Testis (tissue), 3 donors: ENCODE results near the gene STK32A. TPM values are rescaled to one million over a fixed set of nuclear protein-coding genes. Genes with fewer than 3 reads are reported as not detected.
A peak's percentile ranks its signal among the peaks of the same experiment; 100 is the strongest.
"Not testable (repeated sequence)": the region's sequence is repeated elsewhere in the genome, so short reads cannot be mapped to it uniquely, and the experiment has no call there.

Source experiments
- DNase-seq: peaks from one replicate; pipeline ENCODE4 v3.0.0-alpha.2; 2019
- H3K27ac ChIP-seq, 2 donors: fragments of 200-600 bp; sonication (generic); one replicate each; pipeline ENCODE4 v1.5.1; 2019
- H3K27me3 ChIP-seq: fragments of 200-600 bp; sonication (generic); one replicate; pipeline ENCODE4 v1.5.1; 2019
- H3K36me3 ChIP-seq: fragments of 200-600 bp; sonication (generic); one replicate; pipeline ENCODE4 v1.5.1; 2017; ENCODE audit warnings: low read depth; ENCODE audit errors: missing control alignments
- H3K4me1 ChIP-seq: fragments of 200-600 bp; sonication (generic); one replicate; pipeline ENCODE4 v1.5.1; 2019
- H3K4me3 ChIP-seq, 2 donors: fragments of 200-600 bp; sonication (generic); one replicate each; pipeline ENCODE4 v1.5.1; 2017 to 2019
- H3K9me3 ChIP-seq: fragments of 200-600 bp; sonication (generic); one replicate; pipeline ENCODE4 v1.5.1; 2017
- CTCF ChIP-seq, 3 experiments: fragments of 450-650 bp in 2 of 3; fragments of 200-600 bp in 1 of 3; sonication (generic) in 1 of 3; IDR thresholded peaks; one replicate each; pipeline ENCODE4 v1.5.1; 2016 to 2019; ENCODE audit warnings: antibody characterized with exemption in 3 of 3, mild to moderate bottlenecking in 2 of 3, moderate library complexity in 1 of 3
- POLR2A ChIP-seq: fragments of 450-650 bp; IDR thresholded peaks from one replicate; pipeline ENCODE4 v1.6.1; 2017; ENCODE audit warnings: antibody characterized with exemption, mild to moderate bottlenecking, moderate library complexity
- WGBS, 2 donors: methylation state at CpG; one replicate each; pipeline ENCODE4 v1.1.5; 2018; 5-methylcytosine and 5-hydroxymethylcytosine counted together
- intact Hi-C: fragments of 100-400 bp; cut with DNase I; formaldehyde crosslinking; loops from one replicate; pipeline ENCODE4 v1.15.1; 2023; ENCODE audit warnings: low total_unique reads
- polyA plus RNA-seq: library from polyadenylated mRNA; stranded (reverse); fragments of 350-450 nt; fragmentation: Illumina TruSeq; extraction: RNeasy Lipid Tissue Mini Kit (QIAGEN cat#74804); gene quantifications from one replicate; pipeline ENCODE4 v1.2.3, GENCODE V29; 2014; ENCODE audit warnings: low read depth, low replicate concordance; ENCODE audit not compliant: insufficient read depth
- total RNA-seq, 2 donors: library from RNA; depleted of rRNA; stranded (reverse); fragments of >200 nt; gene quantifications; one replicate each; pipeline ENCODE4 v1.2.3, GENCODE V29; 2016

The STK32A gene
- total and polyA plus RNA-seq, 3 donors from 2014 or later = 3.9 to 7.9 (median 6.0) TPM

DNA sequence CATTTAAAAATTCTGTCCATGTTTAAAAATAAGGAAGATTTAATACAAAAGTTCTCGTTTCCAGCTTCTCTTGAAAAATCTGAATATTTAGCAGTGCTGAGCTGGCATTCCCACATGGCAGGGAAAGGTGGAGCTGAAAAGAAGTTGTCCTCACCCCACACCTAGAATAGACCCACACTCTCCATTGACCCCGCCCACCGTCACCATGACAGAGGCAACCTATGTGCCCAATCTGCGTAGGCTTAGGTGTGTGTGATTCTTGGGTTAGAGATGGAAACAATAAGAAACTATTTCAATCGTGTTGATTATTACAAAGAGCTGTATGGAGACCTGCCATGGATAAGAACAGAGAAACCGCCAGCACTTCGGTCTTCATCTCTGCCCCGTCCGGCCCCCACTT, 8.9 kb upstream of the STK32A start:
- Histone ChIP-seq H3K9me3 (no peaks in the 10 kb centered on the region), H3K4me3 (no peak overlapping the region), H3K36me3 (no peaks in the 10 kb centered on the region), H3K27me3 (no peaks in the 10 kb centered on the region), H3K4me1 (no peaks in the 10 kb centered on the region), H3K27ac (no peak overlapping the region)
- intact Hi-C loops = loop anchor here (5.0 to 10.0 kb wide), 2 partner anchors 169 to 346 kb away; no protein-coding TSS in a partner anchor
- no peak for TF ChIP-seq POLR2A
- no peak for TF ChIP-seq CTCF (IDR thresholded peaks at IDR 0.05)
- DNase-seq = no peak
- WGBS, 2 donors = 63 to 83% methylated on average over 9 of the region's 9 CpGs

DNA sequence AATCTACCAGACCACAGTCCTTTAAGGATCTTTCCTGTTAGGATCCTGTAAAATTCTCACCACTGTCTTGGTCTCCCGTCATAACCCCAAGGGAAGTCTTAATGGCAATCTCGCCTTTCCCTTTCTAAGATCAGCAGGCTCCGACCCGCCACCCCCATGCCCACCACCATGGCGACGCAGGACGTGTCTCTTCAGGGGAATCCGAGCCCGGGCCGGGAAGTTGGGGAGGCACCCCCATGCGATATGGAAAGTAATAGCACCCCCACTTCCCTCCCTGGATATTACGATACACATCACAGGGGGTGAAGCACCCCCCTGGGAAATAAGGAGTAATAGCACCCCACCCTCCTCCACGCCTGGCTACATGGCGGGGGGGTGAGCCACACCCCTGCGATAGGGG, 8.3 kb upstream of the STK32A start:
- H3K4me1 ChIP-seq = no peaks in the 10 kb centered on the region
- H3K9me3 ChIP-seq = no peaks in the 10 kb centered on the region
- intact Hi-C loops = loop anchor here (5.0 to 10.0 kb wide), 2 partner anchors 168 to 346 kb away; no protein-coding TSS in a partner anchor
- no peak overlapping the region for H3K27ac ChIP-seq
- DNase-seq = no peak
- peak overlapping the region in 1 of 2 donors; percentile 2 for H3K4me3 ChIP-seq
- WGBS, 2 donors = 68 to 72% methylated on average over 13 to 15 of the region's 15 CpGs
- no peaks in the 10 kb centered on the region for H3K27me3 ChIP-seq
- H3K36me3 ChIP-seq = no peaks in the 10 kb centered on the region
- TF ChIP-seq POLR2A (no peak), CTCF (IDR thresholded peaks at IDR 0.05) (no peak)

GRCh38 chr5:147234239-147234824, 494 bp upstream of the STK32A start:
- no peak for DNase-seq
- 0 to 2% methylated on average over 9 to 31 of the region's 32 CpGs for WGBS, 2 donors
- intact Hi-C loops = no loop called here
- Histone ChIP-seq H3K9me3 (no peaks in the 10 kb centered on the region), H3K4me3 (peak overlapping the region; percentile 64 to 71), H3K36me3 (no peaks in the 10 kb centered on the region), H3K27me3 (no peaks in the 10 kb centered on the region), H3K4me1 (peaks cover 5% of the 10 kb centered on the region), H3K27ac (peak overlapping the region; percentile 56 to 75)
- TF ChIP-seq CTCF (IDR thresholded peaks at IDR 0.05) (no peak), POLR2A (no peak)

DNA sequence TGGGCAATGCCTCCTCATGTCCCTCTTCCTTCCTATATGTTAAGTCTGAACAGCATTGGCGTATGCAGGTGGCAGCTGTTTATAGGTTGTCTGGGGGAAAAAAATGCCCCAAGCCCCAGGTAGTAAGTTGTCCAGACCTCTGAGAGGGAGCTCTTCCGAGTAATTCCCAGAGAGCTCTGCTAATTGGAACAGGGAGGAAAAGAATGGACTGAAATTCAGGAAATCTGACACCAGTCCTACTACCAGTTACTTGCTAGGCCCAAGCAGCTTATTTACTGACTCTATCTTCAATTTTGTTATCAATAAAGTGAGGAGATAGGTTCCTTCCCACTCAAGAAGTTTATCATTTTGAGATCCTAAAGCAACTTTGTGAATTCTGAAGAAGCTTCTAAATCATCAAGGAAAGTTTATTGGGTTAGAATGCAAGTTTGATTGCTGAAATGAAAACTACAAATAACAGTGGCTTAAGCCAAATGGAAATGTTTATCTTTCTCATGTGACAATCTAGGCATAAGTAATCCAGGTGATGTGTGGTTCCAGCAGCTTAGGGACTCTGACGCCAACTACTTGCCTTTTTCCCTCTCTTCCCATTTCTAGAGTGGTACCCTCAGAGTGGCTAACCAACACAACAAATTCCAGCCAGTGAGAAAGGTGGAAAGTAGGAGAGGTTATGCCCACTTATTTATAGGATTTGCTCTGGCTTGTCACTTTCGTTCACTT, 5.6 kb downstream of the STK32A start:
- WGBS, 2 donors = 89 to 93% methylated on average over 4 of the region's 4 CpGs
- intact Hi-C loops = no loop called here
- TF ChIP-seq CTCF (IDR thresholded peaks at IDR 0.05) = no peak

GRCh38 chr5:147243238-147243637, 8.4 kb downstream of the STK32A start:
- whole genome bisulfite sequencing, 2 donors = 88 to 93% methylated on average over 6 of the region's 6 CpGs

More for the DNA sequence above, 5.6 kb downstream of the STK32A start:
- Histone ChIP-seq H3K27me3 (no peaks in the 10 kb centered on the region), H3K4me1 (no peaks in the 10 kb centered on the region), H3K27ac (no peak overlapping the region), H3K36me3 (no peaks in the 10 kb centered on the region), H3K9me3 (no peaks in the 10 kb centered on the region), H3K4me3 (no peak overlapping the region)
- DNase-seq = no peak

More at GRCh38 chr5:147243238-147243637, 8.4 kb downstream of the STK32A start:
- H3K27ac ChIP-seq, H3K4me3 ChIP-seq, intact Hi-C loops, H3K27me3 ChIP-seq, H3K36me3 ChIP-seq, H3K9me3 ChIP-seq, H3K4me1 ChIP-seq, DNase-seq: not testable (repeated sequence)
